DMS79 treated with DMSO at 0.1 percent for 48 hours (cell line): ENCODE measurements around the gene SEBOX.

Experiments used
- DNase-seq: peaks from one replicate; lab custom pipeline; 2025; lab: John Stamatoyannopoulos, UW

SEBOX gene

DNA sequence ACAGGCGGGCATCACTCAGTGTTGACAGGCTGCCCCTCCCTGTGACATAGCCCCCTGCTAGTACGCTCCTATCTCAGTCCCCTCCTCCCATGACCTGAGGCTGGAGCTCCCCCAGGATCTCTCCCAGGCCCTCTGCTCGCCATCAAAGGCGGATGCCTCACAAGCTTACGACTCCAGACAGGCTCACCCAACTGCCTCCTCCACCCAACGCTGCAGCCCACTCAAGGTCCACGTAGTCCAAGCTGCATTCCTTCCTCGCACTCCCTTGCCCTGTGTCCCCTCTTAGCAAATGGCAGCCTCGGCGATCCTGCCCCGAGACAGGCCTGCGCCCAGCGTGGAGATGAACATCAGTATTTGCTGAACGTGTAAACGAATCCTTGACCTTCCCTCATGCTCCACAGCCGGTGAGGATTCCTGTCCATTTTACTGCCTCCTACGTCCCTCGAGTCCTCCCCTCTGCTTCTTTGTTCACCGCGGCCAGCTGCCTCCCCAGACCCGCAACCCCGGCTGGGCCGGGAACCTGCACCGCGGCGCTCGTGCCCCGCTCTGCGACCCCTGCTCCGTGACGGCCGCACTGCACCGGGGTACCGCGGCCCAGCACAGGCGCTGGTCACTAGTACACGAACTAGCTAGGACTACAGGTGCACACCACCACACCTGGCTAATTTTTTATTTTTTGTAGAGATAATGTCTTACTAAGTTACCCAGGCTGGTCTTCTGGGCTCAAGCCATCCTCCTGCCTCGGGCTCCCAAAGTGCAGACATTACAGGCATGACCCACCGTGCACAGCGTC is 46.8 kb downstream of the SEBOX start:
- DNase-seq, result no peak

DNA sequence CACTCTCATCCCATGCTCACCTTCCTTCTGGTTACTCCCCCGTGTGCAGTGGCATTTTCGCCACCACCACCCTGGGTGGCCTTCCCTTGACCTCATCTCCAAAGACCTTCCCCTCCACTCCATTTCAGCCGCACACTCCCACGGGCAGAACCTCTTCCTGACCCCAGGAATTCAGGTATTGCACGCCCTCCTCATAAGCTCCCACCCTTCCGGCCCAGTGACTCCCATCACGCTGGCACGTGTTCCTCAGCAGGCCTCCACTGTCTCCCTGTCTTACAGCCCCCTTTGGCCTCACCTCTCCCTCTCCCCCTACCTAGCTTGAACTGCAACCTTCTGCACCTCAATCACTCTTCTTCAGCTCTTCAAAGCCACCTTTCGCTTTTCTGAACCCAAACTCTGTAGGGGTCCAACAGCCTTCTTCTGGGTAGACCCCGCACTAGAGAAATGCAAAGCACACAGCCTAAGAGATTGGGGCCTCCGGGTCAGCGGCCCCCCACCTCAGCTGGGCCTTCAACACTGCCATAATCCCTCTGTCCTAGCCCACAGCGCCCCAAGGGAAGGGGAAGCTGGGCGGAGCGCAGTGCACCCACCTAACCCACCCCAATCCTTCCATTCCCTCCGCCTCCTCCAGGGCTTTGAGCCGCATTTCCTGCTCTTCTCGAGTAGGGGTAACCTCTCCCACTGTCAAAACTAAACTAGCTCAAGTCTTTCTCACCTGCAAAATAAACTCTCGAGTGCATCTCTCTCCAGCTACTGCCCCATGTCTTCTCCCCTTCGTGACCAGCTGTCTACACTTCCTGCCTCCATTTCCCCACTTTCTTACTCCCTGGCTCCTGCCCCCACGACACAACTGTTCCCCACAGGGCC is 47.7 kb downstream of the SEBOX start:
- no peak for DNase-seq

DNA sequence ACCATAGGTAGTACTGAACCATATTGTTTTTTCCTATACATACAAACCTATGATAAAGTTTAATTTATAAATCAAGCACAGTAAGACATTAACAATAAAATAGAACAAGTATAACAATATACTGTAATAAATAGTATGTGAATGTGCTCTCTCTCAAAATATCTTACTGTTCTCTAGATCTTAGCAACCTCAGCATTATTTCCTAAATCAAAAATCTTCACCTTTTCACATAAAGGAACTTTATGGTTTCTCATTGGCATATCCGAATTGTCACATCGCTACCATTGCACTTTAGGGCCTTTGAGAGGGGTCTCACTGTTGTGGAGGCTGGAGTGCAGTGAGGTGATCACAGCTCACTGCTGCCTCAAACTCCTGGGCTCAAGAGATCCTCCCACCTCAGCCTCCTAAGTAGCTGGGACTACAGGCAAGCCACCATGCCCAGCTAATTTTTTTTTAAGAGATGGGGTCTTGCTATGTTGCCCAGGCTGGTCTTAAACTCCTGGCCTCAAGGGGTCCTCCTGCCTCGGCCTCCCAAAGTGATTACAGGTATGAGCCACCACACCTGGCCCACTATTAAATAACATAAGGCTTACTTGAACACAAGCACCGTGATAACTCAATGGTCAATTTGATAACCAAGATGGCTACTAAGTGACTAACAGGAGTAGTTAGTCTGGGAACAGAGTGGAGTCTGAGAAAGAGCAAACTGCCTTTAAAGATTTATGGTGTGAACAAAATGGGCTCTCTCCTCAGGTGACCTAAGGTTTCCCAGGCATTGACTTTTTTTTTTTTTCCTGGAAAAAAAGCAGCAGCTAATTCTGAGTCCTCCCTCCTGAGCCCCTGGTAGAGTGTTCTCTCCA is 48.9 kb downstream of the SEBOX start:
- no peak for DNase-seq

DNA sequence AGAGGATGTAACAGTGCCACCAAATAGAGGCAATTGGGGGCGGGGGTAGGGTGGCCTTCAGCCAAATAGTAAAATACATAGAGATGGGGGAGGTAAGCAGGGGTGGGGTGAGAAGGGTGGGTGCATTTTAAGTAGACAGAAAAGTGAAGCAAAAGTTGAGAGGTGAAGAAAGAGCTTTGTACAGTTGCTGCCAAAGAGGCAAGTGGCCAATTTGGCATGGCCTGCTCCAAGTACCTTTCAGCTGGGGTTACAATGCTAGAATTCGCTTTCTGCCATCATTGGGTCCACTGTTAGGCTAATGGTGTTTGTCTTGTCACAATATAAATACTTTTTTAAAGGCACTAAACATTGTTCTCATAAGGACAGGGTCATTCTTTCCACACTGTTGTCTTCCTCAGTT is 51.2 kb downstream of the SEBOX start:
- DNase-seq, result no peak
